KMS-11 (cell line): ENCODE data around the gene WWTR1.

Source experiments
- H2AFZ ChIP-seq: fragments of 200-600 bp; sonication (generic); 2 replicates; pipeline ENCODE4 v1.6.1; 2016; ENCODE audit warnings: antibody characterized with exemption, mixed run types, low read depth
- H3K27ac ChIP-seq: fragments of 200-600 bp; sonication (generic); 2 replicates; pipeline ENCODE4 v1.6.1; 2016; ENCODE audit warnings: mild to moderate bottlenecking, mixed run types
- H3K27me3 ChIP-seq: fragments of 200-600 bp; sonication (generic); 2 replicates; pipeline ENCODE4 v1.6.1; 2017; ENCODE audit warnings: mild to moderate bottlenecking, low read depth, mixed run types, moderate library complexity; ENCODE audit not compliant: insufficient read depth
- H3K36me3 ChIP-seq: fragments of 200-600 bp; sonication (generic); 2 replicates; pipeline ENCODE4 v1.6.1; 2017; ENCODE audit warnings: mild to moderate bottlenecking, mixed run types; ENCODE audit not compliant: insufficient read depth
- H3K4me1 ChIP-seq: fragments of 200-600 bp; sonication (generic); 2 replicates; pipeline ENCODE4 v1.6.1; 2016; ENCODE audit warnings: mild to moderate bottlenecking, low read depth, mixed run types; ENCODE audit not compliant: poor library complexity, severe bottlenecking
- H3K4me2 ChIP-seq: fragments of 200-600 bp; sonication (generic); 2 replicates; pipeline ENCODE4 v1.7.0; 2016; ENCODE audit warnings: mild to moderate bottlenecking, mixed run types
- H3K4me3 ChIP-seq: fragments of 200-600 bp; sonication (generic); IDR thresholded peaks from 2 replicates; pipeline ENCODE4 v1.6.1; 2017; ENCODE audit warnings: low read depth, low read length, mixed read lengths; ENCODE audit not compliant: insufficient read depth
- H3K79me2 ChIP-seq: fragments of 200-600 bp; sonication (generic); 2 replicates; pipeline ENCODE4 v1.6.1; 2016; ENCODE audit warnings: low read depth, mixed run types; ENCODE audit not compliant: insufficient read depth
- H3K9ac ChIP-seq: fragments of 200-600 bp; sonication (generic); 2 replicates; pipeline ENCODE4 v1.6.1; 2016; ENCODE audit warnings: mild to moderate bottlenecking, mixed run types
- H4K20me1 ChIP-seq: fragments of 200-600 bp; sonication (generic); 2 replicates; pipeline ENCODE4 v1.6.1; 2016; ENCODE audit warnings: mild to moderate bottlenecking, mixed run types; ENCODE audit not compliant: insufficient read depth
- TF ChIP-seq, protein P1 (sequence below): fragments of 200-600 bp; sonication (generic); conservative IDR thresholded peaks from 2 replicates; pipeline ENCODE4 v1.6.1; 2017; ENCODE audit warnings: low read depth, mild to moderate bottlenecking, antibody characterized with exemption, low read length, moderate library complexity, mixed read lengths

WWTR1 gene

GRCh38 chr3:149686996-149687395, 29.2 kb upstream of the WWTR1 start:
- Histone ChIP-seq H2AFZ (no peak overlapping the region), H4K20me1 (no peaks in the 10 kb centered on the region), H3K4me2 (no peak overlapping the region), H3K9ac (no peak overlapping the region), H3K4me3 (no peak overlapping the region), H3K4me1 (no peaks in the 10 kb centered on the region), H3K36me3 (no peaks in the 10 kb centered on the region), H3K79me2 (no peaks in the 10 kb centered on the region), H3K27me3 (no peaks in the 10 kb centered on the region), H3K27ac (no peak overlapping the region)
- TF ChIP-seq, protein P1, sequence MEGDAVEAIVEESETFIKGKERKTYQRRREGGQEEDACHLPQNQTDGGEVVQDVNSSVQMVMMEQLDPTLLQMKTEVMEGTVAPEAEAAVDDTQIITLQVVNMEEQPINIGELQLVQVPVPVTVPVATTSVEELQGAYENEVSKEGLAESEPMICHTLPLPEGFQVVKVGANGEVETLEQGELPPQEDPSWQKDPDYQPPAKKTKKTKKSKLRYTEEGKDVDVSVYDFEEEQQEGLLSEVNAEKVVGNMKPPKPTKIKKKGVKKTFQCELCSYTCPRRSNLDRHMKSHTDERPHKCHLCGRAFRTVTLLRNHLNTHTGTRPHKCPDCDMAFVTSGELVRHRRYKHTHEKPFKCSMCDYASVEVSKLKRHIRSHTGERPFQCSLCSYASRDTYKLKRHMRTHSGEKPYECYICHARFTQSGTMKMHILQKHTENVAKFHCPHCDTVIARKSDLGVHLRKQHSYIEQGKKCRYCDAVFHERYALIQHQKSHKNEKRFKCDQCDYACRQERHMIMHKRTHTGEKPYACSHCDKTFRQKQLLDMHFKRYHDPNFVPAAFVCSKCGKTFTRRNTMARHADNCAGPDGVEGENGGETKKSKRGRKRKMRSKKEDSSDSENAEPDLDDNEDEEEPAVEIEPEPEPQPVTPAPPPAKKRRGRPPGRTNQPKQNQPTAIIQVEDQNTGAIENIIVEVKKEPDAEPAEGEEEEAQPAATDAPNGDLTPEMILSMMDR = no peak

DNA sequence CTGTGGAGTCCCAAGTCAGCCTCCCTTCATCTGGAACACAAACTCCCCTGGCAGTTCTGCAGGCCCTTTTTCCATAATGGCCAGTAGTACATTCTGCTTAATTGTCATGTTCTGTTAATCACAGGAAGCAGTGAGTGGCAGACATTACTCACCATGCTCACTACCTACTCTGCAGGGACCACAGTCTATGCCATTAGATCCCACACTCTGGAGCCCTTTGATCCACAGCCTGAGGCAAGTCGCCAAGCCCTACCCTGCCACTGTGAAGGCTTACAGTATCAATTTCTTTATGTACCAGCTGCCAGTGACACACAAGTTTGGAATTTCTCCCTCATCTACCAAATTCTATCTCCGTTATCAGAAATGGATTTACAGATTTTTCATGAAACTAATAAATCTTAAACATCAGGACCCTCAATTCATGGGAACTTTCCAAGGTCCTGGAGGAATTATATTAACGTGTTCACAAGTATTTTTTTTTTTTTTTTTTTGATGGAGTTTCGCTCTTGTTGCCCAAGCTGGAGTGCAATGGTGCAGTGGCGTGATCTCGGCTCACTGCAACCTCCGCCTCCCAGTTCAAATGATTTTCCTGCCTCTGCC, 20.6 kb upstream of the WWTR1 start:
- H3K27me3 ChIP-seq = no peaks in the 10 kb centered on the region
- H4K20me1 ChIP-seq = no peaks in the 10 kb centered on the region
- H2AFZ ChIP-seq = no peak overlapping the region
- TF ChIP-seq, protein P1 = no peak
- H3K4me3 ChIP-seq = no peak overlapping the region
- H3K4me1 ChIP-seq = no peaks in the 10 kb centered on the region
- no peak overlapping the region for H3K9ac ChIP-seq
- H3K27ac ChIP-seq = no peak overlapping the region
- no peak overlapping the region for H3K4me2 ChIP-seq
- no peaks in the 10 kb centered on the region for H3K79me2 ChIP-seq
- H3K36me3 ChIP-seq = no peaks in the 10 kb centered on the region

GRCh38 chr3:149673393-149673792, 15.6 kb upstream of the WWTR1 start:
- H3K79me2 ChIP-seq = no peaks in the 10 kb centered on the region
- no peaks in the 10 kb centered on the region for H3K4me1 ChIP-seq
- H3K9ac ChIP-seq = no peak overlapping the region
- TF ChIP-seq, protein P1 = no peak
- H3K36me3 ChIP-seq = no peaks in the 10 kb centered on the region
- no peak overlapping the region for H3K4me3 ChIP-seq
- H3K27ac ChIP-seq = no peak overlapping the region
- H3K4me2 ChIP-seq = no peak overlapping the region
- no peak overlapping the region for H2AFZ ChIP-seq
- H3K27me3 ChIP-seq = no peaks in the 10 kb centered on the region
- no peaks in the 10 kb centered on the region for H4K20me1 ChIP-seq

DNA sequence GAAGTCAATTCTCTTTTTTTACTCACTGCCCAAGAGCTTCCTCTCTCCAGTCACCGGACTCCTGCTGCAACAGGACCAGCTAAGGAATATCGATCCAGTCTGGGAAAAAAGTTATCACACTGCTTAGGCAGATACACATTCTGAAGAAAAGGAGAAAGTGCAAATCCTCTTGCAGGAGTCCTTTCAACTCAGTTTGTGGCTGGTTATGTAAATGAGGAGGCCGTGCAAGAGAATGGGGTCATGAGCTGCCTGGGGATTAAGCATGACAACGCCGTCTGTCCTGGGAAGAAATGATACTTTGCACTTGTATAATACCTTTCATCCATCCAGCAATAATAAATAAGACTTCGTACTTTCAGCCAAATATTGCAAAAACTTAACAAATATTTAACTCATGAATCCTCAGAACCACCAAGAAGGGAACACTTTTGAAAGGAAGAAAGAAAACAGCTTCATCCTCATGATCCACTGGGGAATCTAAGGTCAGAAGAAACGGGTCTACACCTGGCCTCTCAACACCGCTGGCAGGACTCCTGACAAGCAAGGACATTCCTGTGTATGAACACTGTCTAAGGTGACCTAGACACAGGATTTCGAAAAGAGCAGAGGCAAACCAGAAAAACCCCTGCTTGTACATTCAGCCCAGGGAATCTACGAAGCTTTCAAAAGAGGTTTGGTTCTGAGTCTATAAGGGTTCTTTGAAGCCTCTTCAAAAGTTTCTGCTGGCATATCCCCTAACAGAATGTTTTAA, 13.1 kb upstream of the WWTR1 start:
- Histone ChIP-seq H2AFZ (no peak overlapping the region), H4K20me1 (no peaks in the 10 kb centered on the region), H3K4me3 (no peak overlapping the region), H3K4me1 (no peaks in the 10 kb centered on the region), H3K27ac (no peak overlapping the region), H3K9ac (no peak overlapping the region), H3K4me2 (no peak overlapping the region), H3K36me3 (no peaks in the 10 kb centered on the region), H3K79me2 (no peaks in the 10 kb centered on the region), H3K27me3 (no peaks in the 10 kb centered on the region)
- TF ChIP-seq, protein P1 = no peak
